SIG-M5 treated with dmso at 0.1 percent for 504 hours (cell line): ENCODE measurements around the gene LGALS3.

Experiments used
- DNase-seq: peaks from one replicate; lab custom pipeline; 2025; ENCODE audit not compliant: unreplicated experiment; lab: John Stamatoyannopoulos, UW

LGALS3 gene

DNA sequence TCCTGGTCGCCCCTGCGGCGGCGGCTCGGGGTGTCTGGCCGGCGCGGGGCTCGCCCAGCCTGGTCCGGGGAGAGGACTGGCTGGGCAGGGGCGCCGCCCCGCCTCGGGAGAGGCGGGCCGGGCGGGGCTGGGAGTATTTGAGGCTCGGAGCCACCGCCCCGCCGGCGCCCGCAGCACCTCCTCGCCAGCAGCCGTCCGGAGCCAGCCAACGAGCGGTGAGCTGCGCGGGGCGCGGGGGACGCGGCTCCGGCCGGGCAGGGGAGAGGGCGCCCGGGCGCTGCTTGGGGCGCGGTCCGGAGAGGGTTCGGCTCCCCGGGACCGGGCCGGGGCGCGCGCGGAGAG, at the start of gene LGALS3:
LGALS3 (plus strand) TSS at position 167 of the 342 bp plus-strand sequence. CDS start 8,122 bp downstream, outside the sequence.
- no peak for DNase-seq

GRCh38 chr14:55079961-55080360, 49.1 kb upstream of the LGALS3 start:
- DNase-seq: peak; percentile 33

DNA sequence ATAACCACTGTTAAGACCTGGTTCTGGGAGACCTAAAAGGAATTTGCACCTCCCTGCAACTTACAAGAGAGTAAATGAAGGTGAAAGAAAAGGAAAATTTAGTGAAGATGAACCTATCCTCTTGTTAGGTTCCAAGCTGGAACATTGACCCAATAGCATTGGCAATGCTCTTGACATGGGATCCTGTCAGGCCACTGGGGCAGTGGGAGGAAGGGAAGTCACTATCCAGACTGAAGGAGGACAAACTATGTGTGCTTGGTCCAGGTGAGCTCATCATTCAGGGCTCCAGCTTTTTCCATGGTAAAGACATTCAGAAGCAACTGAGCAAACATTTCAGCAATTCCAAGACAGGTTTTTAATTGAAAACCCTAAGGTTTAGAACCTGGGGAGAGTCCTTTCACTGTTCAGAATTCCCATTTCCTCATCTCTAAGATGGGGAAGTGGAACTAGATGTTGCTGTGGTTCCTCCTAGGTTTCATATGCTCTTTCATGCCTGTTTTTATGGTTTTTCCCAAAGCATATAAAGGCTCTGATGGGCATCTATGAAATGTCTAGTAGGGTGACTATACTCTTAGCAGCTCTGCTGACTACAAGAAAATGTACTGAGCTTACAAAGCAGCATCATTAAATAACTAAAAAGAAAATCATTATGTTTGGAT, 44.5 kb upstream of the LGALS3 start:
- peak; percentile 24 for DNase-seq

- DNase-seq: no peak
Observed at GRCh38 chr14:55085060-55085660, 43.9 kb upstream of the LGALS3 start.

DNA sequence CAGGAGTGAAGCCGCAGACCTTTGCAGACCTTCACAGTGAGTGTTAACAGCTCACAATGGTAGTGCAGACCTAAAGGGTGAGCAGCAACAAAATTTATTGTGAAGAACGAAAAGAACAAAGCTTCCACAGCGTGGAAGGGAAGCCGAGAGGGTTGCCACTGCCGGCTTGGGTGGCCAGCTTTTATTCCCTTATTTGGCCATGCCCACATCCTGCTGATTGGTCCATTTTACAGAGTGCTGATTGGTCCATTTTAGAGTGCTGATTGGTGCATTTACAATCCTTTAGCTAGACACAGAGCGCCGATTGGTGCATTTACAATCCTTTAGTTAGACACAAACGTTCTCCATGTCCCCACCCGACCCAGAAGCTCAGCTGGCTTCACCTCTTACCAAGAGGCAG, 42.1 kb upstream of the LGALS3 start:
- no peak for DNase-seq

- no peak for DNase-seq
Observed at GRCh38 chr14:55088356-55088755, 40.7 kb upstream of the LGALS3 start.

DNA sequence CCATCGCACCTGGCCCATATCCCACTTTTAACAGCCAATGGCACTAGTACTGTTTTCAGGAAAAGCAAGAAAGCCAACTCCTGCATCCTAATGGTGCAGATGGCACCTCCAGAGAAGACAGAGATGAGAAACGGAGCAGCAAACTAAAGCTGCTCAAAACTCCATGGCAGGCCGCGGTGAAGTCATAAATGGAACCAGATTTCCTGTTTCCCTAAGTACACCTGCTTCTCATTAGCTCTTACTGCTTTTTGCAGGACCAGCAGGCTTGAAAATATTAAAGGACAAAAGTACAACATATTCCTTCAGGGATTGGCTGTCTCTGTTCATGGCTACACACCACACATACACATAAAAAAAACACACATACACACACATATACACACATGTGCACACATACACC, 36.7 kb upstream of the LGALS3 start:
- DNase-seq: no peak

DNA sequence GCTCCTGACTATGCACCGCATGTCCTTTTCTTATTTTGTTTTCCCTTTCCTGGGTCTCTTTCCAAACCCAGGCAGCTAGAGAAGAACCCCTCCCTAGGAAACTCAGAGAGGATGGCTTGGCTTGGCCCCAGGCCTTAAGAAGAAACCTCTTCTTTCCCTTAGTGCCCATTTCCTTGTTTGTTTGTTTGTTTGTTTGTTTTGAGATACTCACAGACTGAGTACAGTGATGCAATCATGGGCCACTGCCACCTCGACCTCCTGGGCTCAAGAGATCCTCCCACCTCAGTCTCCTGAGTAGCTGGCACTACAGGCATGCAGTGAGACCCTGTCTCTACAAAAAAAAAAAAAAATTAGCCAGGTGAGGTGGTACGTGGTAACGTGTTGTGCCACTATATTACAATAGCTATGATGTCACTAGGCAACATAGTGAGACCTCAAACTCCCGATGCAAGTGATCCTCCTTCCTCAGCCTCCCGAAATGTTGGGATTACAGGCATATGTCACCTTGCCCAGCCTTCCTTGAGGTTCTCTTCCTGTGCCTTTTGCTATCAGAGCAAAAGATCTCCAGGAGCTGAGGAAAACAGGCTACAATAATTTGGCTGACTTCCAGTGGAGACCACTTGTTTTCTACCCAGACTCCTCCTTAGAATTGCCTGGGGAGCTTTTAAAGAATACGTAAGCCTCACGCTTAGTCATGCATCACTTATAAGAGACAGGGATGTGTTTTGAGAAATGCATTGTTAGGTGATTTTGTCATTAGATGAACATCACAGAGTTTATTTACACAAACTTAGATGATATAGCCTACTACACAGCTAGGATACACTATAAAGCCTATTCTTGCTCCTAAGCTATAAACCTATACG, 34.5 kb upstream of the LGALS3 start:
- no peak for DNase-seq

GRCh38 chr14:55097881-55098560, 31.0 kb upstream of the LGALS3 start:
- peak; percentile 64 for DNase-seq

DNA sequence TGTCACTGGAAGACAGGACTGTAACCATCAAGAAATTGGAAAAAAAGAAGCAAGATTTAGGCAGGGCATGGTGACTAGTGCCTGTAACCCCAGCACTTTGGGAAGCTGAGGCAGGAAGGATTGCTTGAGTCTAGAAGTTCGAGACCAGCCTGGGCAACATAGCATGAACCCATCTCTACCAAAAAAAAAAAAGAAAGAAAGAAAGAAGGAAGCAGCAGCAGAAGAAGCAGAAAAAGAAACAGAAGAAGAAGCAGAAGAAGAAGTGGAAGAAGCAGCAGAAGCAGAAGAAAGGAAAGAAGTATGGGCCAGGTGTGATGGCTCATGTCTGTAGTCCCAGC, 30.5 kb upstream of the LGALS3 start:
- DNase-seq: no peak

DNA sequence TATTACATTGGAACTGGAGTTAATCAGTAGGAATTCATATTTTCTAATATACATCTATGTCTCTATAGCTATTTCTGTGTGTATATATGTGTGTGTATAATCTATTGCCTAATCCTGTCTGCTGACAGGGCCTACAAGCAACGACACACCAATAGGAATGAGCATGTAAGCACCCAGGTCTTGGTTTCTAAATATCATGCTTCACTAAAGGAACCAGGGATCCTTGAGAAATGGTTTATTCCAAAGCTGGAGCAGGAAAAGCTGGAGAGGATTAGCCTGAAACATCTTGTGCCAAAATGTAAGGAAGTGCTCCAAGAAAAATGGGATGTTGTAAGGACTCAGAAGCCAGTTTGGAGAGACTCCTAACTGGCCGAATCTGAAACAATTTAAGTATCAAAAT, 29.3 kb upstream of the LGALS3 start:
- DNase-seq: peak; percentile 11

DNA sequence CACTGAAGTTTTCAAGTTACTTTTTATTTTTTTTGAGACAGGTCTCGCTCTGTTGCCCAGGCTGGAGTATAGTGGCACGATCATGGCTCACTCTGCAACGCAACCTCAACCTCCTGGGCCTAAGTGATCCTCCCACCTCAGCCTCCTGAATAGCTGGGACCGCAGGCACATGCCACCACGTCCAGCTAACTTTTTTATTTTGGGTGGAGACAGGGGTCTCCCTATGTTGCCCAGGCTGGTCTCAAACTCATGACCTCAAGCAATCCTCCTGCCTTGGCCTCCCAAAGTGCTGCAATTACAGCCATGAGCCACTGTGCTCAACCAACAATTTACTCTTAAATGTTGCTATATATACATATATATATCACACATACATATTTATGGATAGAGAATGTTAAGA, 27.4 kb upstream of the LGALS3 start:
- no peak for DNase-seq

- DNase-seq: peak; percentile 85
Observed at GRCh38 chr14:55102141-55102621, 26.9 kb upstream of the LGALS3 start.

GRCh38 chr14:55103005-55103640, 25.9 kb upstream of the LGALS3 start:
- peak; percentile 83 for DNase-seq

DNA sequence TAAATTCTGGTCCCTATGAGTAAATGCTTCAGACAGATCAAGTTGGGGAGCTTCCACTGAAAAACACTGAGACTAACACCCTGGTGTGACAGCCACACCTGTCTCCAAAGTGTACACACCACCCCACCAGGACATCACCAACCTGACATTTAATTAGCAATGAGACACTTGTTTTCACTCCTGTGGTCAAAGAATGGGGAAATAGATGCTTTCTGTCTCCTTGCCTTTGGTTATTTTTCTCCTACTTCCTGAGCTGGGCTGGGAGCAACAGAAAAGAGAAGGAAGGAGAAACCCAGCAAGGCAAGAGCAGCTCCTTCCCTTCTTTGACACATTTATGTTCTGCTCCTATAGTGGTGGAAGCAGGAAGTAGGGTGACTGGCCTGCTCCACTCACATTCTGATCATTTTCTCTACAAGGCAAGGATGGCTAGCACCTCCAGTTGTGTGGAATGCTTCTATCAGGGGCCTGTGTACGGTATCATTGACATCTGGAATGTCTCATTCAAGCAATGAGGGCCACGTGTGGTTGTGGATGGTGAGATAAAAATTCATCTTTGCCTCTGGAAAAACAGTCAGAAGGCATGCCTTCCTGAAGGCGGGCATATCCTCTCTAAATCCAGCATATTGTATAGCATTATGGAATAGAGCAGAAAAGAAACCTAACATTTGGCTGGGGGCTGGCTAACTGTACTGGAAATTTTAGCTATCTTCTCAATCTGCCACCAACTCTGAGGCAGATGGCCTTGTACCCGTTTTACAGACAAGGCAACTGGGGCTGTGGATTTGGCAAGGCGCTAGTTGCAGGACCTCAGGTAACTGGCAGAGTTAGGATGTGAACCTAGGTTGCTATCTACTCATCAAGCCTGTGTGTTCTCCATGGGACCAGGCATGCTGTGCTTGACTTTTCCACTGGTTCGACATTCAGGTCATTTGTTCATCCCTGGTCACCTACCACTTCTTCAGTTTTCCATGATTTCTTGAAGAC, 24.8 kb upstream of the LGALS3 start:
- peak; percentile 84 for DNase-seq

DNA sequence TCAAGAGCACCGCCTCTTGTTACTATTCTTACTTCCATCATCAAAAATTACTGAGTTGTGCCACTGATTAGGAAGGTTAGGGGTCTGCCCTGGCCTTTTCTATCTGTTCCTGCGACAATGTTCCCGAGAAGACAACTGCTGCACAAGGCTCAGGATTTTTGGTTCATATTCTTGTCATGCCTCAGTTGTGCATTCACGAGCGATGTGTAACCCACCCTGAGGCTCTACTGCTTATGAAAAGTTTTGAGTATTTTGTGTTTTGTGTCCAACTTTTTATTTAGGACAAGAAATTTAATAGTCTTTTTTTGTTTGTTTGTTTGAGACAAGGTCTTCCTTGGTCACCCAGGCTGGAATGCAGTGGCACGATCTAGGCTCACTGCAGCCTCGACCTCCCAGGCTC, 23.1 kb upstream of the LGALS3 start:
- no peak for DNase-seq

- DNase-seq: peak; percentile 22
Observed at GRCh38 chr14:55107766-55108554, 21.1 kb upstream of the LGALS3 start.

GRCh38 chr14:55109836-55110235, 19.2 kb upstream of the LGALS3 start:
- DNase-seq: no peak

DNA sequence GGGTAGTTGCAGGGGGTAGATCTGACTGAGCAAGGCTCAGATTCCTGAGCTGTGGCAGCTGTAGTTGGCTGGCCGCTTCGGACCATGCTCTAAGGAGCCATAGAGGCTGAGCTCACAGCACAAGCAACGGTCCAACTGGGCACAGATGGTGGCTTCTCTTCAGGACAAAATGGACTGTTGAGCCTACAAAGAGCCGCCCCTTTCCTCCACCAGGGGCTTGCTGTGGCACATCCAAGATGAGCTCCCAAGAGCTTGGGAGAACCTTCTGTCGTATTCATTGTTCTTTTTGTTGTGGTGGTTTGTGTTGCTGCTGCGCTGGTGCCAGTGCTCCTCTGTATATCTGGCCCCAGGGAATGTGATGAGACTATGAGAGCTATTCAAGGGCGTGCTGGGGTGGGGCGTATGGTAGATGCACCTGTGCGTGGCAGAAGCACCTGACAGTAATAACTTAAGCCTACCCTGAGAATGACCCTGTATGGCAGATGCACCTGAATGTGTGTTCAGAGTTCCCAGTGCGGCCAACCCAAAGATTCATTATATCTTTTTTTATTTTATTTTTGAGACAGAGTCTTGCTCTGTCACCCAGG, 17.8 kb upstream of the LGALS3 start:
- DNase-seq: no peak
